GM21529 (cell line): ENCODE results near the gene SMOC2.

Source experiments
- ATAC-seq: cut with Tn5 transposase; IDR thresholded peaks from one replicate; pipeline ENCODE4 v1.9.1; 2021; ENCODE audit not compliant: unreplicated experiment

The SMOC2 gene

DNA sequence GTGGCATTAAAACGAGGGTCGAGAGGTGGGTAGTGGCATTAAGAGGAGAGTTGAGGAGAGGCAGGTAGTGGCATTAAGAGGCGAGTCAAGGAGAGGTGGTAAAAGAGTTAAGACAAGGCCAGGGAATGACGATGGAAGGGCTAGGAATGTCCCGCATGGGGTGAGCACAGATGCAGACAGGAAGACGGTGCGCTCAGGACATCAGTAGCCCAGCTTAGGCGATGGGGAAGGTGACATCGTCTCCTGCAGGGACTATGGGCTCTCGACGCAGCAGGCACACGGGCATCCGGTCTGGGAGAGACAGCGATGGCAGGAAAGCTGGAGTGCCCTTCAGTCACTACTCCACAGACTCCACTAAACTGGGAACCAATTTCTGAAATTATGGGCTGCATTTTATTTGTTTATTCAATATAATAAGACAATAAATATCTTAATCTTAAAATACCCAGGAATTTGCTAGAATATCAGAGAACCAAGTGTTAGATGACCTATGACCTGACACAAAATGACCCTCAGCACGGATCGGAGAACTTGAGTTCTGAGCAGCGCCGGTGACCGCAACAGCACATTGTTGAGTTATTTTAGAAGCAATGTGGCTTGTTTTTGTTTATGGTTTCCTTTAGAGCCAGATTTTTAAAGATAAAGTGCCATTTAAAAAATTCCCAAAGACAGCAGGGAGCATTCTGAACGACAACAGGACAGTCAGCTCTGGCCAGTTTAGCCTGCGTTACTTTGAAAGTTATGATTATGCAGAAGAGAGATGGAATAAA, 177.7 kb downstream of the SMOC2 start:
- no peak for ATAC-seq

DNA sequence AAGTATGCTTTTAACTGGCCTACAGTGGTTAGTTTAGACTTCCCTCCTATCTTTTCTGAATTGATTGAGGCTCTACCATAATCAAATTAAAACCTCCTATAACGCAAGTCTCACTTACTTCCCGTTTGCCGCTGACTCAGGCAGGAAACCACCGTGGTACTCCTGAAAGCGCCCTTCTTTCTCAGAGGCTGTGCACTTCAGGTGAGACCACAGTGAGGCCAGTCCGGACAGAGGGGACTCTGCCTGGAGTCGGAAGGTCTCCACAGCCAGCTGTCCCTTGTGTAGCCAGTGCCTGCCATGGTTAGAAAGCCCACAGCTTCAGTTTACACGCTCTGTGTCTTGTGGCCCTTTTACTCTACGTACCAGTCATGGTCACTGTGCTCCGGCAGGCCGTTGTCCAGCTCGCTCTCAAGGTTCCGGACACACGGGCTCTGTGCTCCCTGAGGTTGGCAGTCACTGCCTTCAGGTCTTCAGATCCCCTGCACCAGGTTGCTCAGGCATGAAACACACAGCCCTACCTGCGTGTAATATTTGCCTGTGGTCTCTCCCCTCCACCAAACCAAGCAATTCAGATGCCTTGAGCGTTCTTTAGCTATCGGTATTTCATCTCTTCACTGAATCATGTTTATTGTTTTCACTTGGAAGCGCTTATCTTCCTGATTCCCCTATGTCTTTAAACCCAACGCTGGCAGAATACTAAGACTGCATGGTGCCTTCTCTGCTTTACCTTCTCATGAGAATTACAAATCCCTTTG, 178.8 kb downstream of the SMOC2 start:
- ATAC-seq, result no peak

DNA sequence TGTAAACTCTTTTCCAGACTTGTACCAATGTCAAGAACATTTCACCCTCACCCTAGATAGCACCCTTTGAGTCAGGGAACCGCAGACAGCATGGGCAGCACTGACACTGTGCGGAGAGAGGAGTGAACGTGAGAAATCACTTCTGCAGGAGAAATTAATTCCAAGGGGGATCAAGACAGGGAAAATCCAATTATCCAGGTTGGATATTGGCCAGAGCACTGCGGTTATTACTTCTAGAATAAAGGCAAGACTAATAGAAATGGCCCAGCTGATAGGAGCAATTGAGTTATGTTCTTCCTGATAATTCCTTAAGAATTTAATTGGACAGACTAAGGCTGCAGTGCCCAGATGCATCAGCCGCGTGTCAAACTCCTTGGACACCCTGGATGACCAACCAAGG, 179.6 kb downstream of the SMOC2 start:
- ATAC-seq, result no peak

DNA sequence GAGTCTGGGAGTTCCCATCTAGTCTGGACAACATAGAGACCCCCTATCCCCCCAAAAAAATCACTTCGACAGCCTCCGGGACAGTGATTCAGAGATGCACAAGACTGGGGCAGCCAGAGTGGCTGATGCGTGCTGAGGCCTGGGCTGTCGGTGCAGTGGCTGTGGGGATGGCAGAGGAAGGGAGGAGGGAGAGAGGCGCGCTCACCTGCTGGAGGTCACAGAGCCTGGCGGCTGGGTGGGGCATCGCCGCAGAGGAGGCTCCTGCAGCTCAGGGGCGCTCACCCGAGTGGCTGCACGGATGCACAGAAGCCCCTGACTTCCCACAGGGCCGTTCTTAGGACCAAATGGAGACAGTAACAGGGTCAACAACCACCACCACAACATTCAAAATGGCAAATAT, 182.8 kb downstream of the SMOC2 start:
- ATAC-seq, result no peak

DNA sequence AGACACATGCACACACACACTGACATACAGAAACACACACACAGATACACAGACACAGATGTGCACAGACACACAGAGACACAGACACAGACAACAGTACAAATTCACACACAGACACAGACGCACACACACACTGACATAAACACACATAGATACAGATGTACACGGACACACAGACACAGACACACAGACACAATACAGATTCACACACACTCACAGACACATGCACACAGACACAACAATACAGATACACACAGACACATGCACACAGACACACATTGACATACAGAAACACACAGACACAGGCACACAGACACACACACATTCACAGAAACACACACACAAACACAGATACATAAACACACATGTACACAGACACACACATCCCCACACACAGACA, 183.6 kb downstream of the SMOC2 start:
- ATAC-seq, result no peak

DNA sequence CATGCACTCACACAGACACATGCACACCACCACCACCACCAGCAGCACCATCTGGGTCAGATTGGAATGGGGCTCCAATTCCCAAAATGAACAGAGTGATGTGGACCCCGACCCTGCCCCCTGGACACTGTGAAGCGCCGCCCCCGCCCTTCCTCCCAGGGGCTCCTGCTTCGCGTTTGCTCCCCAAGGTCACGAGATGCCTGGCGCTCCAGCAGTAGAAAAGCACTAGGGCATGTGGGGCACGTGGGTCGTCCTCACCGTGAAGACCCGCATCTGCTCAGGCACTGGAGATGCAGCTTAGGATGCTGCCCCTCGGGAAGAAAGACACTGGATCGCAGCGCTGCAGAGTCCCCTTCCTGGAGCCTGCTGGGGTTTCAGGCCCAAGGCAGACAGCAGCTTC, 184.0 kb downstream of the SMOC2 start:
- ATAC-seq, result no peak

DNA sequence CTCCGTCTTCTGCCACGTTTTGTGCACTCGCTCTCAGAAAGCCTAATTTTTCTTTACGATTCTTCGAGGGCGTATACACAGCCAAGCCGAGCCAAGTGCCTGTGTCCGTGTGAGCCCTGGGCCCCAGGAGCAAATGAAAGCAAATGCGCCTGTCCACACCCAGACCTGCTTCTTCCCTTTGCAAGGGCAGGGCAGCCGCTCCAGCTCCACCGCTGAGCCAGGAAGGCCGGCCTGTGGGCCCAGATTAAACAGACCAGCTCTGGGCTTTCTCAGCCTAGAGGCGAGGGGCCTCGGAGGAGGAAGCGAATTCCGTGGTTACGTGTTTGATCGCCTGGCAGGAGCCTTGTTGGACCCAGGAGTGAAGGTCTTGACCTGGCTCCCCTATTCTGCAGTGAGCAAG, 184.6 kb downstream of the SMOC2 start:
- no peak for ATAC-seq

DNA sequence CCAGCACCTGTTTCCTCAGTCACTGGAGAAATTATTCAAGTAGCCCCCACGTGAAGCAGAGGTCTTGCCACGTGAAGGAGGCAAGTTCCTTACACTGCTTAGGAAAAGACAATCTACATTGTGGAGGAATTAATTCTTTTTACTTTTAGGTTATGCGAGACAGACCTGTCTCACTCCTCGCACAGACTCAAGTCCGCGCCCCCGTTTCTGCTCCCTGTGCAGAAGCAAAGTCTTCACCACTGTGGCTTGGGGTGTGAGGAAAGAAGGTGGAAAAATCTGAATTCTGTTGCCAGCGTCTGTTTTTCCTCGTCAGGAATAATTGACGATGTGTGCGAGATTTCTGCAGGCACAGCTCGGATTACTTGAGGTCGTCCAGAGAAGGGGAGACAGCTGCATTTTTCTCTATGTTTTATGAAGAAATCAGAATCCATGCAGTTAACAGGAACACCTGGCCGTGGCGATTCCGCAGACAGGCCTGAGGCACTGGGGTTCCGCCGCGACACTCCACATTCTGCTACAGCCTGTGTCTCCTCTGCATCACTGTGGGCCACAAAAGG, 185.1 kb downstream of the SMOC2 start:
- no peak for ATAC-seq

DNA sequence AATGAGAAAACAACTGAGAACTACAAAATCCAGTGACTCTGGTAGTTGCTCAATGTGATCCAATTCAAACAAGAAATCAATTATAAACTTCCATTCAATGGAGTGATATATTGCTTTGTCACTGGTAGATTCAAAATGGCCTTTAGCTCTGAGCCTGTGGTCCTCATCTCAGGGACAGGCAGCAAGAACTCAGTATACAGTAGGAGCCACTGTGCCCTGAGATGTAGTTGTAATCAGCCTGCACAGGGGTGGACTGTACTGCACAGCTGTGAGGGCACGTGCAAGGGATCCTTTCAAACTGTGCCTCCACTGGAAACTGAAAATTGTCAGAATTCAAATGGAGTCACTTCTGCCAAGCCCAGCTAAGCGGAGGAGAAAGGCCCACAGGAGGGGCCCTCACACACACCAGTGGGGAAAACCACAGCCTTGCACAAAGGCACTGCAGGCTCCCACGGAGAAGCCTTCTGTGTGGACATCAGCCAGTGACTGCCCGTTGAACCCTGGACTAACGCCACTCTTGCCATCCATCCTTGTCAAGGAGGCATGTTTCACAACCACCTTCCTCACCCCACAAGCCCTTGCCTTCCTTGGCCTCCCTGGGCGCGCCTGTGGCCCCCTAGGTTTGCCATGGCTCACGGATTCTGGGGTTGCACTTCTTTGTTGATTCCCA, 186.7 kb downstream of the SMOC2 start:
- no peak for ATAC-seq

DNA sequence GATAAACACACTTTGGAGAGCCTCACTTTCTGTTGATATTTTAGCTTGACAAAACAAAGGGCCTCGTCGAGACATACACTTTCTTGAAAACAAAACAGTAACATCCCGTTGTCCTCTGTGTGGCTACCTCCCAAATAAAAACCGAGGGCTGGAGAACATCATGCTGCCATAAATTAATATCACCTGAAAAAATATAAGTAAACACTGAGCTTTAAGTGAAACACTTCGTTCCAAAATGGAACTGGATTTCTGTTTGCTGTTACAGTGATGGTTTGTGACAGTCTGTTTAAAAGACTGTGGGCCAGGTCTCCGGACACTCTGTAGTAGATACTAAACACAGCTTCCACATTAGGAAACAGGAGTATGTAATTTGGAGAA, 187.2 kb downstream of the SMOC2 start:
- ATAC-seq, result no peak

DNA sequence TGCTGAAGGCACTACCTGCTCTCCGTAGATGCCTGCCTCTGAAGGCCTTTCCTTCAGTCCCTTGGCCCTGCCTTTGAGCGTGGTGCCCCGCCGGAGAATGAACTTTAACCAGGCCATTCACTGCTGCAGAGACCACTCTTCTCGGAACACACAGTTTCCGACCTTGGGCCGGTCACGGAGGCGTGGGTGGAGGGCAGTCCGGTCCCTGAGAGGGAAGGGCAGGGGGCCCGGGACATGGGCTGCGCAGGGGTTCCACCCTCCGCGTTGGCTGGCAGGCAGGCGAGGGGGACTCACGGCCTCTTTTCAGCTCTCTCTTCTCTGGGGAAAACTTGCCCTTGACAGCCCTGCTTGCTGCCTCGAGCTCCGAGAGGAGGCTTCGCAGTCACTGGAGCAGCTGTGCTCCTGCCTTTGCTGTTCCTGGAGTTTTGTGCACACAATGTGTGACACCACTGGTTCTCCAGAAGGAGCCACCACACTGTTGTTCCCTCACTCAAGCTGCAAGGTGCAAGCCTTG, 187.8 kb downstream of the SMOC2 start:
- ATAC-seq, result no peak

DNA sequence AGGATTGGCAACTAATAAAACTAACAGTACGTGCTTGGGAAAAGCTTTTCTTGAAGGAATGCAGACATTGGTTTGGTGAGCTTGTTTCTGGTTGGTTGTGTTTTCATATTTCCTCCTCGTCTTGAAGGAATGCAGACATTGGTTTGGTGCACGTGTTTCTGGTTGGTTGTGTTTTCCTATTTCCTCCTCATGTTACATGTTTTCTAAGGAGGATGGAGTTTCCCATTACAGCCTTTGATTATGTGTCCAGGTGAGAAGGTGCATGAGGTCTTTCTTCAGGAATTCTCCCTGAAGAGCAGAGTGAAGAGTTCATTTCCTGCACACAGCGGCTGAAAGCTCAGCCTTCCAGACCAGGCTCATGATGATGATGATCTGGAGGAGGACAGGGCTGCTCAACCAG, 190.6 kb downstream of the SMOC2 start:
- no peak for ATAC-seq

DNA sequence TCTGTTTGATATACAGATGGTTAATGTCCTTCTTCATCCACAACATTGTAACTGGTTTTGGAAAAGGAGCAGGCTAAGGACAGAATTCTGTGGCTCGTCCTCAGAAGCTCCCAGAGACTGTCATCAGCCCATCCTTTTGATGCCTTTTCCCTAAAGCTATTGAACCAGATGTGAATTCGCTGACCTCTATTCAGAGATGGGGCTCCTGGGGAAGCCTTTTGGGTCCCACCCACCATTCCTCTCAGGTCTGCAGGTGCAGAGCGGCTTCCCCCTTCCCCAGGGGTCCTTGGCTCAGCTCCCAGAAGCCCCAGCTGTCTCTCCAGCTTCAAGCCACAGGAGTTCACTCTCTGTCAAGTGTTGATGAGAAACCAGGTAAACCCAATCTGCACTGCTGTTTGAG, 191.7 kb downstream of the SMOC2 start:
- ATAC-seq, result no peak

DNA sequence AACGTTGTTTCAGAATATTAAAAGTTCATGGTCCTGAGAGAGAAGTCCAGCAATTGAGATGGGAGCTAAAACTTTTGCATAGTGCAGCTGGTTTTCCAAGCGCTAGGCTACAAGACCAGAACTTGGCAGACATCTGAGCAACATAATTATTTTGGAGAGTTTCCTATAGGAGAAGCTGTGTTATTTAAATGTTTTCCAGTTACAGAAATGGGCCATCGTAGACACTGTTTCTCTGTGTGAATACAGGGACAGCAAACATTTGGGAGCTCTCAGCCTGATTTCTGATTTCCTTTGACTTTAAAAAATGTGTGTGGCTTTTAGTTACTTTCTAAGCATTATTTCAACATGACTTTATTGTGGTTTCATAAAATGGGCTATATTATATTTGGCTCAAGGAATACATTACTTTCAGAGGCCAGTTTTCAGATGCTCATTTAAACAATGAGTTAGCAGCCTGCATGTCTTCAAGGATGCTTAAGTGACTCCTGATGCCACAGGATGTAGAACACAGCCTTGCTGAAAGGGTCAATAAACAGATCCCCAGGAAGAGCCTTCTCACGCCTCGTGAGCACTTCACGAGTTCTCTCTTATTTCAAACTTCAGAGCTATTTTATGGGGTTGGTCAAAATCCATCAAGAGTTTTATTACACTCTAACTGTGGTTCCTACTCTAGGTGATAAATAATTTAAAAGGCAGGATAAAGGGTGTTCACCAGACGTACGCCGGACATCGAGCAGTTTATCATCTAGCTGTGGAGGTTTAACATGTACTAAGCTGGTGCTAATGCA, 193.8 kb downstream of the SMOC2 start:
- no peak for ATAC-seq

DNA sequence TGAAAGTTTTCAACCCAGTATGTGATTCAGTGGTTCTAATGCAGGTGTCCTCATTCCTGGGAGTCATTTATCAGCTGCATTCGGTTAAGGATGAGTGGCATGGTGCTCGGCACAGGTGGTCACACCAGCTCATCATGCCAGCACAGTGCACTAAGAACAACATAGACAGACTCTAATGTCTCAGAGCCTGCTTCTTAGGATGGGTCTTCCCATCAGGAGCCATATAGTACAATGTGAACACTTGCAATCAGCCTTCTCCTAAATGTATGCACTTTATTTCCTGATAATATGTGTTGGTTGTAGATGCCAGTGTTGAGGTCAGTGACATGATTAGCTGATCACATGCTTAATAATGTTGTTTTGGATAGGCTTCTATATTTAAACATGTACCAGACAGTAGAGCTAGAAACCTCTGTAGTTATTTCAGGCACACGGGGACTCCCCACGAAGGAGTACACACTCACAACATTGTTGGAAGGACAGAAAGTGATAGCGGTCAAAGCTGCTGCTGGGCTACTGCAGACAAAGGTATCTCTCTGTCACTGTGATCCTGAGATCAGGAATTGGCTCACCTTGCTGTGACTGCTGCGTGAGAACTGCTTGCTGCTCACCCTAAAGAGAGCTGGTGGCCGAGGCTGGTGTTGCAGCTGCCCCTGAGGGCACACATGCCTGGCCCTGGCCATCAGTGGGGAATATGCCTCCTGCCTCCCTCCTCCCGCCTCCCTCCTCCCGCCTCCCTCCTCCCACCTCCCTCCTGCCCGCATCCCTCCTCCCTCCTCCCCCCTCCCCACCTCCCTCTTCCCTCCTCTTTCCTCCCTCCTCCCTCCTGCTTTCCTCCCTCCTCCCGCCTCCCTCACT, 195.4 kb downstream of the SMOC2 start:
- no peak for ATAC-seq

DNA sequence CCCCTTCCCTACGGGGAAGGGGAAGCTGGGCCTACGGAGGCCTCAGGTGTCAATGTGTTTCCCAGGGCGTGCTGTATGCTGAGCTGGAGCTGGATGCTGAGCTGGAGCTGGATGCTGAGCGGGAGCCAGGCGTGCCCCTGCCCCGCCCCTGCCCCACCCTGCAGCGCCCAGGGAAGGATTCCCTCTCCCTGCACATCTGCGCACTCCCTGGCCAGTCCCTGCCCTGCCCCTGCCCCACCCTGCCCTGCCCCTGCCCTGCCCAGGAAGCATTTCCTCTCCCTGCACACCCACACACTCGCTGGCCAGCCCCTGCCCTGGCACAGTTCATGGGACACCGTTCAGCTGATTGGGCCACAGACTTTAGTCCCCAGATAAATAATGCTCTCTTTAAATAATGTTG, 196.8 kb downstream of the SMOC2 start:
- no peak for ATAC-seq

DNA sequence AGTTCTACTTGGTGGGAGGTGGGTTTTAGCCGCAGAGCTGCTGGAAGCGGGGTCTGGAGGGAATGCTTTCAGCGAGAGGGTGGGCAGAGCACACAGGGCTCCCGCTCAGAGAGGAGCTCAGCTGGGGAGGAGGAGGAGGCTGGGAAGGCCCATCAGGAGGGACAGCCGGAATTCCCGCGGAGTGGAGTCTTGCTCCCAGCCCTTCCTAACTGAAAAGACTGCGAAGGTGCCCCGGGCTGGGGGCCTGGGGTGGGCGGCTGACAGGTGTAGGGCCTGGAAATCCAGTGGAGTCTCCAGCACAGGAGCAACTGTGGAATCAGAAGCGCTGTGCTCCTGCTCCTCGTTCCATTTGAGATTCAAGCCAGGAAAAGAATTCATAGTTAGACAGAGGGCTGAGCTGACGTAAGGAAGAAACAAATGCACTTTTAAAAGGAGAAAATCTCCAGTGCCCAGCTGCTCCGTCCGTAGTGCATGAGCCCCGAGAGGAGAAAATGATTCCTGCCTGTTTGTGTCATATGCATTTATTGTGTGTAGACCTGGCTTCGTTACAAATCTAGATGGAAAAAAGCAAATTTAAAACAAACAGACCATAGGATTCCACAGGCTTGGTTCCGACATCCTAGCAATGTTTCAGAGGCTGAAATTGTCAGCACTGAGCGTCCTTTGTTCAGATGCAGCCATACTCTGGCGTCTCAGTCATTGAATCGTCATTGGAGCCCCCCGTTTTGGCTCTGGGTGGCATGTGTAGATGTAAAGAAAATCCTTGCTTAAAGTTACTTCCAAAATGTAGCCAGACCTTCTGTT, 197.7 kb downstream of the SMOC2 start:
- ATAC-seq, result no peak

DNA sequence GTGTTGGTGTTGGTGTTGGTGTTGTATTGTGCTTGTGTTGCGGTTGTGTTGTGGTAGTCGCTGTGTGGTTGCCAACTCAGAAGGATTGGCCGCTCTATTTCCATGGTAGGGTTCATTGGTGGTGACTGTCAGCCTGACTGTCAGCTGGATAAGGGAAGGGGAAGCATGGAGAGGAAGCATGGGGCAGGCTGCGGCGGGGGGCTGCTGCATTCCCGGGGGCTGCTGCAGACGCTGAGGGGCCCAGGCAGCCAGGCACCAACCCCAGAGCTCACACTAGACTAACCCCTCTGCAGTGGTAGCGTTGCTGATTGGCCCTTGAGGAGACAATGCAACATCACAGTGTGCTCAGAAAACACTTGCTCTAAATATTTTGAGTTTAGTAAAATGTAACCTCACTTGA, 199.2 kb downstream of the SMOC2 start:
- no peak for ATAC-seq

DNA sequence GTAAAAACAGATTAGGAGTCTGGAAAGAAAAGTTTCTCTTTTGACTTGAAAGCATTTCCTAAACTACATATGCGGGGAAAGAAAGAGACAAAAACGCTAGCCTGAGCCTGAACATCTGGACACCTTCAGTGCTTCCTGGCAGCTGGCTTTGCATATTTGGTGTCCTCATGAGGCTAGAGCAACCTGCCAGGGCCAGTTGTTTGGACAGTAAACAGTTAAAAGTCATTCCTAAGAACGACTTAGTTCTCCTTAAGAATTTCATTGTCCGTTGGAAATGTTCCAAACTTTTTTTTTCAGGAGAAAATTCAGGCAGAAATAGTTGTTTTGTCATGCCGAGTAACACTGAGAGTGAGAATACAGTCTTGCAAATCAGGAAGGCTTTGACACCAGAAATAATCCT, 199.8 kb downstream of the SMOC2 start:
- no peak for ATAC-seq
